C4-2B (cell line): Measurements from ENCODE around the gene GNAT2.

ENCODE experiments used
- CTCF ChIP-seq: fragments of 450-650 bp; conservative IDR thresholded peaks from 2 replicates; pipeline ENCODE4 v1.5.1; 2017; ENCODE audit warnings: mild to moderate bottlenecking
- ZFX ChIP-seq: fragments of 450-650 bp; IDR thresholded peaks from 2 replicates; pipeline ENCODE4 v1.6.1; 2017

GRCh38 chr1:109664671-109665070 is 45.3 kb upstream of the GNAT2 start:
- no peak for TF ChIP-seq CTCF
- TF ChIP-seq ZFX: no peak
